ENCODE results near the gene COLEC11. TPM values are rescaled to one million over a fixed set of nuclear protein-coding genes. Genes with fewer than 3 reads are reported as not detected.

Gene COLEC11
- total RNA-seq, 4 donors from 2014 or later: 0.66 to 6.7 (median 1.6) TPM; not detected in 1

GRCh38 chr2:3642521-3643215 lies 47.8 kb downstream of the COLEC11 start:
- H3K27me3 ChIP-seq: no peaks in the 10 kb centered on the region
- TF ChIP-seq POLR2A (IDR thresholded peaks at IDR 0.05): no peak
- no peak for TF ChIP-seq CTCF (IDR thresholded peaks at IDR 0.05)
- TF ChIP-seq EP300 (IDR thresholded peaks at IDR 0.05): no peak
- H3K9me3 ChIP-seq: no peaks in the 10 kb centered on the region
- 84 to 86% methylated on average over 18 of the region's 18 CpGs for WGBS, 2 donors
- no peaks in the 10 kb centered on the region for H3K4me1 ChIP-seq
- H3K27ac ChIP-seq: no peak overlapping the region
- H3K4me3 ChIP-seq: no peak overlapping the region
- no peak for DNase-seq (ENCODE audit: low spot score in 2 of 2)
- H3K36me3 ChIP-seq: no peaks in the 10 kb centered on the region

- DNase-seq (ENCODE audit: low spot score in 2 of 2): no peak
- no peaks in the 10 kb centered on the region for H3K27me3 ChIP-seq
- H3K36me3 ChIP-seq: no peaks in the 10 kb centered on the region
- no peaks in the 10 kb centered on the region for H3K4me1 ChIP-seq
- no peaks in the 10 kb centered on the region for H3K9me3 ChIP-seq
- WGBS, 2 donors: 89 to 90% methylated on average over 47 to 48 of the region's 48 CpGs
- H3K4me3 ChIP-seq: no peak overlapping the region
- H3K27ac ChIP-seq: no peak overlapping the region
- TF ChIP-seq EP300 (IDR thresholded peaks at IDR 0.05) (no peak), CTCF (IDR thresholded peaks at IDR 0.05) (no peak), POLR2A (IDR thresholded peaks at IDR 0.05) (no peak)
These were observed 48.7 kb downstream of the COLEC11 start for GRCh38 chr2:3643371-3644245.

- Histone ChIP-seq H3K4me3 (no peak overlapping the region), H3K27me3 (no peaks in the 10 kb centered on the region), H3K9me3 (no peaks in the 10 kb centered on the region), H3K27ac (no peak overlapping the region), H3K4me1 (no peaks in the 10 kb centered on the region), H3K36me3 (no peaks in the 10 kb centered on the region)
- TF ChIP-seq CTCF (IDR thresholded peaks at IDR 0.05) (no peak), EP300 (IDR thresholded peaks at IDR 0.05) (no peak), POLR2A (IDR thresholded peaks at IDR 0.05) (no peak)
- DNase-seq (ENCODE audit: low spot score in 2 of 2): no peak
These were observed 49.3 kb downstream of the COLEC11 start for GRCh38 chr2:3644246-3644525.

- no peak overlapping the region for H3K4me3 ChIP-seq
- no peak overlapping the region for H3K27ac ChIP-seq
- WGBS, 2 donors: 77 to 83% methylated on average over 13 to 15 of the region's 15 CpGs
- H3K4me1 ChIP-seq: no peaks in the 10 kb centered on the region
- no peaks in the 10 kb centered on the region for H3K27me3 ChIP-seq
- H3K9me3 ChIP-seq: no peaks in the 10 kb centered on the region
- H3K36me3 ChIP-seq: no peaks in the 10 kb centered on the region
- no peak for DNase-seq (ENCODE audit: low spot score in 2 of 2)
- TF ChIP-seq CTCF (IDR thresholded peaks at IDR 0.05): no peak
- TF ChIP-seq POLR2A (IDR thresholded peaks at IDR 0.05): no peak
- TF ChIP-seq EP300 (IDR thresholded peaks at IDR 0.05): no peak
These were observed 50.1 kb downstream of the COLEC11 start for GRCh38 chr2:3644891-3645605.
